Suppressor macrophage treated with lipopolysaccharide for 4 hours (primary cell): ENCODE measurements around the gene SPOCK2.

Experiments
- DNase-seq: peaks from one replicate; pipeline ENCODE4 v3.0.0-alpha.2; 2020

Gene SPOCK2

DNA sequence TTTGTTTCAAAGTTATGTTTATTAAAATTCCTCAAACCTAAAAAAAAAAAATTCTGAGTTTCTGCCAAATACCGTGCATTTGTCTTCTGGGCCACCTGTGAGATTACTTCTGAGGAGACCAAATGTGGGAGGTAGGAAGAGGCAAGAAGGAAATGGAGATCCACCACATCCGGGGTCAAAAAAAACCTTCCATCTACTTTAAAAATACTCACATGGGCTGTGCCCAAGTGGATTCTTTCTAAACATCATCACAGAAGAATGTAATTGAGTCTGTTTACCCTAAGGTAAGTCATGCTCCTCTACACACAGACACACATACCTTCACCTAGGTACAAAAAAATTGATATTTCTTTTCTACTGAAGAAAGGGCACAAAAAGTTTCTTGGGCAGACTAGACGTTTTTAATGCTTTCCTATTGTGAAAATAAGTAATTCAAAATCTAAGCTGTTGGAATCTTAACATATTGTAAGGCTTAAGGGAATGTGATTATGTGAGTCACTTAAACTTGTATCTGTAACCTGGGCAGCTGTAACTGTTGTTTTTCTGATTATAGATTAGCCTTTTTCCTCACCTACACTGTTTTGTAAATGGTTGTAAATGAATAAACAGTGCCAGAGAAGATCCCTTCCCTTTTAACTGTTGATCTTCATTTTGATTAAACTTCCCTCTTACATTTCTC, 19.1 kb upstream of the SPOCK2 start:
- no peak for DNase-seq

GRCh38 chr10:72106896-72107295, 18.5 kb upstream of the SPOCK2 start:
- no peak for DNase-seq

- no peak for DNase-seq
These were observed 18.0 kb upstream of the SPOCK2 start for GRCh38 chr10:72106154-72106849.

- no peak for DNase-seq
These were observed 17.4 kb upstream of the SPOCK2 start for GRCh38 chr10:72105710-72106109.

DNA sequence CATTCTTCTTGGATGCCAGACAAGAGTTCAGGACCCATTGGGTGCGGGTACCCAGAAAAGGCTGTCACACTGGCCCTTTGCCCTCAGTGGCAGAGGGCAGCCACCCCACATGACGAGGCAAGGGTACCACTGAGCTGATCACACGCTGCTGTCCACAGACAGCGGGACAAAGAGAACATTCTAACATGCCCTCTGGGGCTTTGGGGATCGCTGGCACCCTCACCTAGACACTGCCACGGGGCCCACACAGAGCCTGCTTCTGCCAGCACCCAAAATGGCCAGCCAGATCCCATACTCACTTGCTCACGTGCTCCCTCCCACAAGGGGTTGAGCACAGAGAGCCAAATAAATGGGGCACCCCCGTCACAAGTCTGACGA, 16.7 kb upstream of the SPOCK2 start:
- DNase-seq: no peak

DNA sequence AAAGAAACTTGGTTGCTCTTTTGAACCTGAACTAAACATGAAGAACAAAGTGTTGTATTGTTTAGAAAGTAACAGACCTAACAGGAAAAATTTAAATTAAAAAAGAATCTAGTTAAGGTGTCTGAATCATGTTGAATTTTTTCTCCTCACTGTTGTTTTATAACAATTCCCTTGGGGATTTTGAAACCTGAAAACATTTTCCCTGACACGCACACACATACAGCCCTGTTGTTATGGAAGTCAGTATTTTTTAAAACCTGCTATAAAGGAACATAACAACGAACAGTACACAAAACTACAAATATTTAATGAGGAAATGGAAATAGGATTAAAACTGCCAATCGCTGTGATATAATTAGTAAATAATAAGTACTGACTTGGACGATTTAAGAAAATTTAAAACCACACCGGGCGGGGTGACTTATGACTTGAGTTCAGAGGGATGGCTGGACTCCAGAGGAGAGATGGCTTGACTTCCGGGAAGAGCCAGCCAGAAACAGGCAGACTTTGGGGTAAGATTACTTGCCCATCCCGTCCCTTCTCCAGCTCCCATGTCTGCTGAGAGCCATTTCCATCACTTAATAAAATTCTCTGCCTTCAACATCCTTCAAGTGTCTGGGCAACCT, 16.2 kb upstream of the SPOCK2 start:
- no peak for DNase-seq

- no peak for DNase-seq
These were observed 11.2 kb upstream of the SPOCK2 start for GRCh38 chr10:72099600-72099921.

GRCh38 chr10:72098836-72099599, 10.7 kb upstream of the SPOCK2 start:
- no peak for DNase-seq

GRCh38 chr10:72098301-72098835, 10.0 kb upstream of the SPOCK2 start:
- no peak for DNase-seq

DNA sequence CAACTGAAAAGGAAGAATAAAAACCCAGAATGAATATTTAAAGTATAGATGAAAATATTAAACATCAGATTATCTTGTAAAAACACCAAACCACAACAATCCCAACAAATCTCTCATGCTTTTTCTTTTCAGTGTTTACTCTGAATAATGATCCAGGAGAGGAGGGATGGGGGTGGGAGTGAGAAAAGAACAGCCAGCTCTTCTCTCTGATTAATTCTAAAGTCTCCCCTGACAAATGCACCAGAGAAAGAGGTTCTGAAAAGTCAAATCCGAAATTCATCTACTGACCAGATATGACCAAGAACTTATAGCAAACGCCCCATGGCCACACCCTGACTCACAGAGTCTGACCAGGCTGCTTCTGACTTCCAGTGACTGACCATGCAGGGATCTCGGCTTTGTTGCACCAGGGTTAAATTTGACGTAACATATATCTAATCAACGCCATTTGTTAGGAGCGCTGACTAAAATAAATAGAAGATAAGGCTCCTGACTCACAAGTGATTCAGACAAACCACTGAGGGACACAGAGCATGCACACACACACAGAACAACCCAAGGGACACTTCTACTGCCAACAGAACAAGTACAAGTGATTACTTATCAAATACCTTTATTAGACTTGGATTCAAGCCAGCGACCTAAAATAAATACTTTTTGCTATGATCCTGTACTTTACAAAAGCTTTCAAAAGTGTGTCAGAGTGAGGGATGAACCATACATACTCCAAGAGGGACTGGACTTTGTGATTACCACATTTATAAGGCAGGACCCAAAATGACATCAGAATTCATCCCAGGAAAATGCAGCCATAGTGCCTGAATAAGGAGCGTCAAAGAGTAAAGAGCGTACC, 9.3 kb upstream of the SPOCK2 start:
- no peak for DNase-seq

- no peak for DNase-seq
These were observed 8.0 kb upstream of the SPOCK2 start for GRCh38 chr10:72096115-72097000.

DNA sequence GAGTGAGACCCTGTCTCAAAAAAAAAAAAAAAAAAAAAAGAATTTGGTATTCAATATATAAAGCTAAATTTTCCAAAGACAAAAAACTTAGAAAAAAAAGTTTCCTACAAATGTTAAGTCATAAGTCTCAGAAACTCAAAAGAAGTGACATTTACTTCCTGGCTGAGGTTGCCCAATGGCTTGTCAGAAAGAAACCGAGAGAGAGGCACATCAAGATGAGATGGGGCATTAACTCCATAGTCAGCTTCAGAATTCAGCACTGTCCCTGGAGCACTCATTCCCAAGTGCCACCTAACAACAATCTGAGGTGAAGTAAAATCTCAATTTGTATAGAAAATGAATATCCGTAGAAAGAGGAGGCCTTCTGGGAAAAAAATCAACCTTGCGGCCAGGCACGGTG, 6.8 kb upstream of the SPOCK2 start:
- peak; percentile 26 for DNase-seq

DNA sequence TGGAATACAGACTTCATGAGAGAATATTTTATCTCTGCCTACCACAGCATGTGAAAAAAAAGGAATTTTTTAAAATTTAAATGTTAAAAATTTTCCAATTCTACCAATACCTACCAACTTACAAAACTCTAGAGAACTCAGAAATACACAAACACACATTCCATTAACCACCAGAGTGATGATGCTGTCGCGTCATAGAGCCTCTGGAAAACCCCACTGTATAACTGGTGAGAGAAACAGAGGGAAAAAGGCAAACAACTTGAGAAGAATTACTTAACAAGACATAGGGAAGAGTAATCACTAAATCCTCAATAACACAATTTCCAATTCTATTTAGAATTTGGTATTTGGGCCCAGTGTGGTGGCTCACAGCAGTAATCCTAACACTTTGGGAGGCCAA, 6.2 kb upstream of the SPOCK2 start:
- no peak for DNase-seq

DNA sequence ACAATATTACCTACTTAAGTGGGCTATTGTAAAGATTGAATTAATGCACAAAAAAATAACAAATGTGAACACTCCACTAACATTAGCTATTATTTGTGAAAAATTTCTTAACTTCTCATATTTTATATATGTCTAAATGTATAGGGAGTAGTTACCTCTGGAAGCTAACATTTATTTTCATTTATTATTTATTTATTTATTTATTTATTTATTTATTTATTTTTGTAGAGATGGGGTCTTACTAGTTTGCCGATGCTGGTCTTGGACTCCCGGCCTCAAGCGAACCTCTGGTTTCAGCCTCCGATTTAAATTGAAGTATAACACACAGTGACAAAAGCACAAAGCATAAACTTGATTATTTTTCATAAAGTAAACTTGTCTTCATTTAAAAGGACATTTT, 5.1 kb upstream of the SPOCK2 start:
- no peak for DNase-seq

DNA sequence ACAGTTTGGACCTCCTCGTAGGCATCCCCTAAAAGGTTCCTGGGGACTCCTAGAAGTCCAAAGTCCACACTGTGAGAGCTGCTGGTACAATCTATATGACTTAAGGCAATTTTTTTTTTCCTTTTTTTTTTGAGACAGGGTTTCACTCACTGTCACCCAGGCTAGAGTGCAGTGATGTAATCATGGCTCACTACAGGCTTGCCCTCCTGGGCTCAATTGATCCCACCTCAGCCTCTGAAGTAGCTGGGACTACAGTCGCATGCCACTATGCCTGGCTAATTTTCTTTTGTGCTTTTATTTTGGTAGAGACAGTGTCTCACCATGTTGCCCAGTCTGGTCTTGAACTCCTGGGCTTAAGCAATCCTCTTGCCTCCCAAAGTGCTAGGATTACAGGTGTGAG, 4.6 kb upstream of the SPOCK2 start:
- DNase-seq: no peak

GRCh38 chr10:72092171-72092924, 4.0 kb upstream of the SPOCK2 start:
- DNase-seq: no peak

- DNase-seq: no peak
These were observed 2.0 kb upstream of the SPOCK2 start for GRCh38 chr10:72090326-72090725.

DNA sequence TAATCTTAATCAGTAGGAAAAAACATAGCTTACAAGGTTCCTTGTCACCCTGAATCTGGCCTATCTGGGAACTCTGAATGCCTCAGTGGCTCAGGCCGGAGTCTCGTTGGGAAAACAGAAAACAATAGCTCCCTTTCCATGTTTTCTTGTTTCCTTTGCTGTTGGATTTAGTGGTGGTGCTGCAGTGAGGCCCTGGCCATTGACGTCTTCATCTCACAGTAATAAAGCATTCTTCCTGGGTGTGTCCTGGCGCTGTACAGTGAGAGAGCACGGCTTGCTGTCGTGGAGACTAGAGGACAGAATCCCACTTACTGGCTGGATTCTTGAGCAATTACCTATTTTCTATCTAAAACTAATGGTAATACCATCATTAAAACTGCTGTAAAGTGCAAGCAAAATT, 1.3 kb upstream of the SPOCK2 start:
- no peak for DNase-seq

GRCh38 chr10:72088889-72089575, 681 bp upstream of the SPOCK2 start:
- peak; percentile 21 for DNase-seq

GRCh38 chr10:72087392-72087968, 871 bp downstream of the SPOCK2 start:
- DNase-seq: no peak
